Choroid plexus epithelial cell (primary cell): ENCODE results near the gene RCL1.

ENCODE experiments used
- DNase-seq: peaks from one replicate; pipeline ENCODE4 v3.0.0-alpha.2; 2010; ENCODE audit warnings: low read depth
- H3K4me3 ChIP-seq: 2 replicates; pipeline ENCODE4 v1.5.1; 2011; ENCODE audit warnings: low read depth, mild to moderate bottlenecking, control low read depth, low read length, moderate library complexity
- CTCF ChIP-seq: conservative IDR thresholded peaks from 2 replicates; pipeline ENCODE4 v1.5.1; 2011; ENCODE audit warnings: low read depth, mild to moderate bottlenecking, control low read depth, inconsistent platforms, low read length, moderate library complexity

RCL1 gene

GRCh38 chr9:4833781-4834560, 41.2 kb downstream of the RCL1 start:
- no peak for TF ChIP-seq CTCF
- peak; percentile 62 for DNase-seq
- no peak overlapping the region for H3K4me3 ChIP-seq

GRCh38 chr9:4836676-4837075, 43.9 kb downstream of the RCL1 start:
- no peak for TF ChIP-seq CTCF
- peak; percentile 76 for DNase-seq
- H3K4me3 ChIP-seq = no peak overlapping the region

- H3K4me3 ChIP-seq = no peak overlapping the region
- no peak for TF ChIP-seq CTCF
- DNase-seq = peak; percentile 96
These were observed 44.8 kb downstream of the RCL1 start for GRCh38 chr9:4837261-4838188.

- TF ChIP-seq CTCF = no peak
- no peak for DNase-seq
- H3K4me3 ChIP-seq = no peak overlapping the region
These were observed 45.4 kb downstream of the RCL1 start for GRCh38 chr9:4838189-4838546.

- no peak for TF ChIP-seq CTCF
- H3K4me3 ChIP-seq = no peak overlapping the region
- DNase-seq = peak; percentile 89
These were observed 46.7 kb downstream of the RCL1 start for GRCh38 chr9:4839470-4839912.

GRCh38 chr9:4840018-4840417, 47.3 kb downstream of the RCL1 start:
- no peak for DNase-seq
- TF ChIP-seq CTCF = no peak
- H3K4me3 ChIP-seq = no peak overlapping the region
